HFFc6 (cell line): ENCODE results near the gene KIDINS220. TPM values are rescaled to one million over a fixed set of nuclear protein-coding genes. Genes with fewer than 3 reads are reported as not detected.

Source experiments
- DNase-seq: peaks from one replicate; pipeline ENCODE4 v3.0.0-alpha.2; 2018
- H3K27ac Mint-ChIP-seq: 2 replicates; pipeline ENCODE4 v1.8.0; 2020; ENCODE audit warnings: mild to moderate bottlenecking, mixed read lengths
- H3K27me3 Mint-ChIP-seq: 2 replicates; pipeline ENCODE4 v1.8.0; 2021; ENCODE audit warnings: mild to moderate bottlenecking, moderate library complexity, mixed read lengths; ENCODE audit not compliant: insufficient read depth
- H3K36me3 Mint-ChIP-seq: 2 replicates; pipeline ENCODE4 v1.8.0; 2021; ENCODE audit warnings: low read depth, mixed read lengths
- H3K4me1 Mint-ChIP-seq: 2 replicates; pipeline ENCODE4 v1.8.0; 2020; ENCODE audit warnings: low read depth, mixed read lengths
- H3K4me3 Mint-ChIP-seq: 2 replicates; pipeline ENCODE4 v1.8.0; 2020; ENCODE audit warnings: mild to moderate bottlenecking, moderate library complexity, mixed read lengths
- H3K9me3 Mint-ChIP-seq: 2 replicates; pipeline ENCODE4 v1.8.0; 2020; ENCODE audit warnings: mild to moderate bottlenecking, mixed read lengths
- CTCF ChIP-seq: fragments of 200-600 bp; sonication (generic); IDR thresholded peaks from 2 replicates; pipeline ENCODE4 v1.5.0; 2021; ENCODE audit warnings: antibody characterized with exemption, mild to moderate bottlenecking
- total RNA-seq, 6 experiments: library from RNA; stranded (reverse); fragmentation: NEBNext Ultra II Directional; extraction: Animal tissue kit (Norgen Biotek cat#: 25700); gene quantifications; 2 replicates in 1 of 6; 3 replicates in 5 of 6; pipeline ENCODE4 v1.2.3, GENCODE V29; 2021

The KIDINS220 gene
- total RNA-seq, 6 experiments from 2014 or later = 34.5 to 42.2 (median 38.2) TPM

DNA sequence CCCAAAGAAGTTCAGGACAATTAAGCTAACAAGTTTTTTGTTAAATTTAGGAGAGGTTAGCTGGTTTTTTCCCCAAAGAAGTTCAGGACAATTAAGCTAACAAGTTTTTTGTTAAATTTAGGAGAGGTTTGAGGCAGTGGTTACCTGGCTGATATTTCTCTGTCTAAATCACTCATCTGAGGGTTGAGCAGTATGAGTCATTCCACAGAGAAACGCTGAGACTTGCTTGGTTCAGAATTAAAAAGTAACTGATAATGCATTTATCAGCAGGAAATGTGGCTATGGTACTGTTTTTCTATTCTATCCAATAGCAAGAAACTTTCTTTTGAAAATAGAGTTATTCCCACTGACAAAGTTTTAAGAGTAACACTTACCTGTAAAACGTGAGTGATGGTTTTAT, 22.8 kb upstream of the KIDINS220 start:
- no peaks in the 10 kb centered on the region; the same call in none of the 2 replicates for H3K27me3 Mint-ChIP-seq
- H3K36me3 Mint-ChIP-seq = peaks cover 21% of the 10 kb centered on the region
- no peaks in the 10 kb centered on the region for H3K9me3 Mint-ChIP-seq
- no peak for DNase-seq
- H3K4me1 Mint-ChIP-seq = no peaks in the 10 kb centered on the region
- TF ChIP-seq CTCF = no peak
- H3K27ac Mint-ChIP-seq = no peak overlapping the region
- H3K4me3 Mint-ChIP-seq = no peak overlapping the region

- H3K27ac Mint-ChIP-seq = no peak overlapping the region
- no peaks in the 10 kb centered on the region for H3K4me1 Mint-ChIP-seq
- no peaks in the 10 kb centered on the region for H3K9me3 Mint-ChIP-seq
- H3K36me3 Mint-ChIP-seq = peaks cover 15% of the 10 kb centered on the region
- no peaks in the 10 kb centered on the region; the same call in none of the 2 replicates for H3K27me3 Mint-ChIP-seq
- H3K4me3 Mint-ChIP-seq = no peak overlapping the region
- no peak for DNase-seq
- no peak for TF ChIP-seq CTCF
Measured at GRCh38 chr2:8858910-8859309, 21.5 kb upstream of the KIDINS220 start.

GRCh38 chr2:8858264-8858663, 20.9 kb upstream of the KIDINS220 start:
- DNase-seq = no peak
- H3K4me1 Mint-ChIP-seq = no peaks in the 10 kb centered on the region
- H3K27ac Mint-ChIP-seq = no peak overlapping the region
- TF ChIP-seq CTCF = no peak
- H3K27me3 Mint-ChIP-seq = no peaks in the 10 kb centered on the region; the same call in none of the 2 replicates
- no peak overlapping the region for H3K4me3 Mint-ChIP-seq
- H3K36me3 Mint-ChIP-seq = peaks cover 15% of the 10 kb centered on the region
- no peaks in the 10 kb centered on the region for H3K9me3 Mint-ChIP-seq

DNA sequence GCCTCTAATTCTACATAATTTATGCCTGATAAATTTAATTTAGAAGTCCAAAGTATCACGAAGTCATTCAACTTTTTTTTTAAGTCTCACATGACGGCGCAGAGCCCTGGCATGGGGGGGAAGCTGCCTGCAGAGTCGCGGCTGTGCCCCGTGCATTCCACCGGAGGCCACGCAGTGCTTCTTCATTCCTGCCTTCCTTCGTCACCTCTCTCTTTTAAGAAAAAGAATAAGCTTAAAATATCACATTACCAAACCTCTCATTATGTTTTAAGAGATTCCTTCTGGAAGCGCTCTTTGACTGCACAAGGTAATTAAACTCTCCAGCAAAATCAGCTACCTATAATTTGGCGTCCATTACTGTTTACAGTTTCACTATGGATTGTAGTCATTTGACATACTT, 20.3 kb upstream of the KIDINS220 start:
- H3K27ac Mint-ChIP-seq = no peak overlapping the region
- no peak for DNase-seq
- no peaks in the 10 kb centered on the region; the same call in none of the 2 replicates for H3K27me3 Mint-ChIP-seq
- no peaks in the 10 kb centered on the region for H3K4me1 Mint-ChIP-seq
- TF ChIP-seq CTCF = no peak
- no peak overlapping the region for H3K4me3 Mint-ChIP-seq
- H3K9me3 Mint-ChIP-seq = no peaks in the 10 kb centered on the region
- H3K36me3 Mint-ChIP-seq = peaks cover 15% of the 10 kb centered on the region

DNA sequence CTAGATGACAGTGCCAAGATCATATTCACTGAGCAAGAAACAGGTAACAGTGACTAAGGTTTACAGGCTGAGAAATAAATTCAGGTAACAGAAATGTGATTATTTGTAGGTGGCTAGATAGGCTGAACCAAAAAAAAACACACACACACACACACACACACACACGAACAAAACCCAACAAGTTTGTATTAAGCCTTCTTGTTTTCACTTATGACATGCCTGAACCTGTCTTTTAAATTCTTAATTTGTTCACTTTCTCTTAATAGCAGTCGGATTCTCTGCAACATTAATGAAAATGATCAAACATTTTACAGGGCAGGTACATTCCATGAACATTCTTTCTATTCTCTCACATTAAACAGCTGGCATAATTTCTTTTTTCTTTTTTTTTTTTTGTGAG, 18.8 kb upstream of the KIDINS220 start:
- Mint-ChIP-seq H3K4me1 (no peaks in the 10 kb centered on the region), H3K36me3 (peaks cover 6% of the 10 kb centered on the region), H3K27ac (no peak overlapping the region), H3K9me3 (no peaks in the 10 kb centered on the region), H3K27me3 (no peaks in the 10 kb centered on the region; the same call in none of the 2 replicates), H3K4me3 (no peak overlapping the region)
- DNase-seq = no peak
- no peak for TF ChIP-seq CTCF

GRCh38 chr2:8855010-8855409, 17.6 kb upstream of the KIDINS220 start:
- Mint-ChIP-seq H3K9me3 (no peaks in the 10 kb centered on the region), H3K27me3 (peaks cover 3% of the 10 kb centered on the region), H3K27ac (no peak overlapping the region), H3K4me3 (no peak overlapping the region), H3K4me1 (no peaks in the 10 kb centered on the region), H3K36me3 (peaks cover 6% of the 10 kb centered on the region)
- no peak for TF ChIP-seq CTCF
- no peak for DNase-seq
